GM19455 (cell line): Measurements from ENCODE around the gene SHISA3.

Experiments
- ATAC-seq: cut with Tn5 transposase; IDR thresholded peaks from one replicate; pipeline ENCODE4 v1.9.1; 2021; ENCODE audit not compliant: unreplicated experiment

Gene SHISA3

DNA sequence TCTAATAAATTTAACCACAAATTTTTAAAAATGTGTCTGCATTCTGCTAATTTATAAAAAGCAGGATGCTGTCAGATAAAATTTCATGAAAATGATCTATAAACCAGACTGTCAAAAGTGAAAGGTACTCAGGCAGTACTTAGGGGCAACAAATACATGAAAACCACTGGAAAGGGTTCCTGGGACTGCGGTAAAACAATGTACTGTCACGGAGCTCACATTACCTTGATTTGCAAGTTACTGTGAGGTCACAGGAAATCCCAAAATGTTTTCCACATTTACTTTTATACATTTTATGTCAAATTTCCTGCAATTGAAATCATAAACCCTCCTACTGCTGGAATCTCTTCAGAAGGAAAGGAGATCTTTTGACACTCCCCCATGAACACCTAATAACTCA lies 45.3 kb downstream of the SHISA3 start:
- ATAC-seq = no peak

- ATAC-seq = no peak
These were observed 47.8 kb downstream of the SHISA3 start for GRCh38 chr4:42445038-42445437.

DNA sequence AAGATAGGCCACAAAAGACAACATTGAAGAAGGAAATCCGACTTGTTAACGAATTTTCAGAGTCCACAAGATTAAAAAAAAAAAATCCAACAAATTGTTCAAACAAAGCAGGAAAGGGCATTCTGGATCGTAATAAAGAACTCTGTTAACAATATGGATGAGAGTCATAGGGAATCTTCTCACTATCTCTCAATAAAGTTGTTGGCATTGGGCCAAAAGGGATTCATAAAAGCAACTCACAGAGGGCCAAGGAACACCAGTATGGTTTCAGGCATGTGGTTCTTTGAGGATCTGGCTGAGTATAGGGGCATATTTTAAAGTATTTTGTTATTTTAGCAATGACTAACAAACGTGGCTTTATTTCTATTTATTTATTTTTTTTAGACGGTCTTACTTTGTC lies 49.5 kb downstream of the SHISA3 start:
- no peak for ATAC-seq
